Activated CD4-positive, alpha-beta memory T cell treated with anti-CD3 and anti-CD28 coated beads for 36 hours (primary cell): Measurements from ENCODE around the gene CLNK. TPM values are rescaled to one million over a fixed set of nuclear protein-coding genes. Genes with fewer than 3 reads are reported as not detected.

Experiments used
- CTCF ChIA-PET: fragments of 350-600 bp; sonication (Branson Sonifier 250); formaldehyde crosslinking; loops from one replicate; lab custom pipeline; 2021; ENCODE audit warnings: antibody characterized with exemption, inconsistent platforms; lab: Charles Lee
- POLR2A ChIA-PET: fragments of 350-600 bp; sonication (Branson Sonifier 250); formaldehyde crosslinking; loops from one replicate; lab custom pipeline; 2021; ENCODE audit warnings: antibody characterized with exemption; lab: Charles Lee
- DNase-seq: peaks from one replicate; pipeline ENCODE4 v3.0.0-alpha.2; 2020
- H3K27ac Mint-ChIP-seq: one replicate; pipeline ENCODE4 v1.8.0; 2021; ENCODE audit warnings: mixed read lengths
- H3K27me3 Mint-ChIP-seq: one replicate; pipeline ENCODE4 v1.8.0; 2021; ENCODE audit warnings: mixed read lengths
- H3K36me3 Mint-ChIP-seq: one replicate; pipeline ENCODE4 v1.8.0; 2021; ENCODE audit warnings: mixed read lengths
- H3K4me1 Mint-ChIP-seq: one replicate; pipeline ENCODE4 v1.8.0; 2021; ENCODE audit warnings: low read depth, mixed read lengths
- H3K4me3 Mint-ChIP-seq: one replicate; pipeline ENCODE4 v1.8.0; 2021; ENCODE audit warnings: mild to moderate bottlenecking, mixed read lengths
- H3K9me3 Mint-ChIP-seq: one replicate; pipeline ENCODE4 v1.8.0; 2021; ENCODE audit warnings: mixed read lengths
- intact Hi-C: fragments of 100-400 bp; cut with micrococcal nuclease; formaldehyde crosslinking; loops from one replicate; pipeline ENCODE4 v1.15.1; 2023
- total RNA-seq, 2 experiments: library from RNA; stranded (reverse); gene quantifications; one replicate each; pipeline ENCODE4 v1.2.3, GENCODE V29; 2021

CLNK gene
- total RNA-seq, 2 experiments from 2014 or later: not detected

GRCh38 chr4:10672379-10672778 is 12.2 kb downstream of the CLNK start:
- no peaks in the 10 kb centered on the region for H3K27me3 Mint-ChIP-seq
- no peaks in the 10 kb centered on the region for H3K9me3 Mint-ChIP-seq
- CTCF ChIA-PET: no interaction called here
- POLR2A ChIA-PET: no interaction called here
- no peak overlapping the region for H3K27ac Mint-ChIP-seq
- H3K36me3 Mint-ChIP-seq: no peaks in the 10 kb centered on the region
- no peak overlapping the region for H3K4me3 Mint-ChIP-seq
- intact Hi-C loops: loop anchor here (5.0 kb wide), 1 partner anchor 60 kb away; no protein-coding TSS in a partner anchor
- DNase-seq: no peak
- H3K4me1 Mint-ChIP-seq: peaks cover 6% of the 10 kb centered on the region

- Mint-ChIP-seq H3K27me3 (no peaks in the 10 kb centered on the region), H3K27ac (no peak overlapping the region), H3K36me3 (no peaks in the 10 kb centered on the region), H3K4me3 (no peak overlapping the region), H3K9me3 (no peaks in the 10 kb centered on the region), H3K4me1 (peaks cover 6% of the 10 kb centered on the region)
- intact Hi-C loops: loop anchor here (5.0 kb wide), 1 partner anchor 61 kb away; no protein-coding TSS in a partner anchor
- POLR2A ChIA-PET: no interaction called here
- DNase-seq: no peak
- CTCF ChIA-PET: interaction anchor here (0.7 kb wide), 1 partner anchor 10 kb away, joined by 4 read pairs; no protein-coding TSS in a partner anchor
These were observed 12.8 kb downstream of the CLNK start for GRCh38 chr4:10671799-10672198.

- H3K36me3 Mint-ChIP-seq: no peaks in the 10 kb centered on the region
- intact Hi-C loops: loop anchor here (5.0 kb wide), 1 partner anchor 61 kb away; no protein-coding TSS in a partner anchor
- no peaks in the 10 kb centered on the region for H3K9me3 Mint-ChIP-seq
- H3K4me1 Mint-ChIP-seq: peaks cover 6% of the 10 kb centered on the region
- POLR2A ChIA-PET: no interaction called here
- H3K4me3 Mint-ChIP-seq: no peak overlapping the region
- no peaks in the 10 kb centered on the region for H3K27me3 Mint-ChIP-seq
- CTCF ChIA-PET: interaction anchor here (0.7 kb wide), 1 partner anchor 10 kb away, joined by 4 read pairs; no protein-coding TSS in a partner anchor
- no peak for DNase-seq
- H3K27ac Mint-ChIP-seq: peak overlapping the region; percentile 18
These were observed 13.2 kb downstream of the CLNK start for GRCh38 chr4:10671366-10671765.

- no peak for DNase-seq
- Mint-ChIP-seq H3K27me3 (no peaks in the 10 kb centered on the region), H3K36me3 (no peaks in the 10 kb centered on the region), H3K9me3 (no peaks in the 10 kb centered on the region), H3K4me1 (peaks cover 6% of the 10 kb centered on the region), H3K4me3 (no peak overlapping the region), H3K27ac (no peak overlapping the region)
- intact Hi-C loops: loop anchor here (5.0 kb wide), 1 partner anchor 62 kb away; no protein-coding TSS in a partner anchor
- CTCF ChIA-PET: no interaction called here
- POLR2A ChIA-PET: no interaction called here
These were observed 14.2 kb downstream of the CLNK start for GRCh38 chr4:10670321-10670720.

GRCh38 chr4:10667701-10668326 is 16.8 kb downstream of the CLNK start:
- CTCF ChIA-PET: no interaction called here
- peaks cover 4% of the 10 kb centered on the region for H3K27me3 Mint-ChIP-seq
- DNase-seq: no peak
- intact Hi-C loops: no loop called here
- H3K9me3 Mint-ChIP-seq: no peaks in the 10 kb centered on the region
- H3K4me1 Mint-ChIP-seq: peaks cover 6% of the 10 kb centered on the region
- POLR2A ChIA-PET: no interaction called here
- no peaks in the 10 kb centered on the region for H3K36me3 Mint-ChIP-seq
- no peak overlapping the region for H3K27ac Mint-ChIP-seq
- H3K4me3 Mint-ChIP-seq: no peak overlapping the region

GRCh38 chr4:10666616-10667015 is 18.0 kb downstream of the CLNK start:
- ChIA-PET POLR2A (no interaction called here), CTCF (no interaction called here)
- intact Hi-C loops: no loop called here
- Mint-ChIP-seq H3K27ac (no peak overlapping the region), H3K4me3 (no peak overlapping the region), H3K4me1 (peaks cover 3% of the 10 kb centered on the region), H3K9me3 (no peaks in the 10 kb centered on the region), H3K36me3 (no peaks in the 10 kb centered on the region), H3K27me3 (peaks cover 4% of the 10 kb centered on the region)
- DNase-seq: no peak

- Mint-ChIP-seq H3K27ac (no peak overlapping the region), H3K4me1 (no peaks in the 10 kb centered on the region), H3K36me3 (no peaks in the 10 kb centered on the region), H3K9me3 (no peaks in the 10 kb centered on the region), H3K4me3 (no peak overlapping the region), H3K27me3 (peaks cover 4% of the 10 kb centered on the region)
- ChIA-PET POLR2A (no interaction called here), CTCF (no interaction called here)
- DNase-seq: no peak
- intact Hi-C loops: no loop called here
These were observed 20.2 kb downstream of the CLNK start for GRCh38 chr4:10664408-10664807.

GRCh38 chr4:10662937-10663336 is 21.6 kb downstream of the CLNK start:
- no peaks in the 10 kb centered on the region for H3K9me3 Mint-ChIP-seq
- CTCF ChIA-PET: no interaction called here
- H3K27ac Mint-ChIP-seq: no peak overlapping the region
- intact Hi-C loops: no loop called here
- no peaks in the 10 kb centered on the region for H3K36me3 Mint-ChIP-seq
- peaks cover 8% of the 10 kb centered on the region for H3K27me3 Mint-ChIP-seq
- H3K4me1 Mint-ChIP-seq: peaks cover 5% of the 10 kb centered on the region
- no peak overlapping the region for H3K4me3 Mint-ChIP-seq
- POLR2A ChIA-PET: no interaction called here
- DNase-seq: no peak

GRCh38 chr4:10661047-10661446 is 23.5 kb downstream of the CLNK start:
- peaks cover 15% of the 10 kb centered on the region for H3K4me1 Mint-ChIP-seq
- DNase-seq: no peak
- ChIA-PET CTCF (interaction anchor here (0.5 kb wide), 1 partner anchor 10 kb away, joined by 4 read pairs; no protein-coding TSS in a partner anchor), POLR2A (no interaction called here)
- H3K36me3 Mint-ChIP-seq: no peaks in the 10 kb centered on the region
- H3K9me3 Mint-ChIP-seq: no peaks in the 10 kb centered on the region
- H3K27me3 Mint-ChIP-seq: peaks cover 8% of the 10 kb centered on the region
- intact Hi-C loops: no loop called here
- no peak overlapping the region for H3K27ac Mint-ChIP-seq
- H3K4me3 Mint-ChIP-seq: no peak overlapping the region

- Mint-ChIP-seq H3K36me3 (no peaks in the 10 kb centered on the region), H3K4me3 (no peak overlapping the region), H3K27me3 (peaks cover 7% of the 10 kb centered on the region), H3K4me1 (peaks cover 24% of the 10 kb centered on the region), H3K27ac (no peak overlapping the region), H3K9me3 (no peaks in the 10 kb centered on the region)
- intact Hi-C loops: loop anchor here (5.0 kb wide), 4 partner anchors 58 to 477 kb away; no protein-coding TSS in a partner anchor
- DNase-seq: no peak
- POLR2A ChIA-PET: no interaction called here
- CTCF ChIA-PET: no interaction called here
These were observed 25.3 kb downstream of the CLNK start for GRCh38 chr4:10659251-10659650.

GRCh38 chr4:10656988-10657387 is 27.6 kb downstream of the CLNK start:
- Mint-ChIP-seq H3K4me3 (no peak overlapping the region), H3K27me3 (peaks cover 8% of the 10 kb centered on the region), H3K36me3 (no peaks in the 10 kb centered on the region), H3K9me3 (no peaks in the 10 kb centered on the region), H3K4me1 (peaks cover 24% of the 10 kb centered on the region), H3K27ac (no peak overlapping the region)
- intact Hi-C loops: loop anchor here (5.0 kb wide), 4 partner anchors 60 to 475 kb away; no protein-coding TSS in a partner anchor
- POLR2A ChIA-PET: no interaction called here
- CTCF ChIA-PET: no interaction called here
- no peak for DNase-seq

GRCh38 chr4:10656420-10656819 is 28.1 kb downstream of the CLNK start:
- intact Hi-C loops: loop anchor here (5.0 kb wide), 4 partner anchors 61 to 474 kb away; no protein-coding TSS in a partner anchor
- peaks cover 24% of the 10 kb centered on the region for H3K4me1 Mint-ChIP-seq
- POLR2A ChIA-PET: no interaction called here
- no peak for DNase-seq
- H3K36me3 Mint-ChIP-seq: no peaks in the 10 kb centered on the region
- no peak overlapping the region for H3K27ac Mint-ChIP-seq
- CTCF ChIA-PET: interaction anchor here (0.9 kb wide), 1 partner anchor 103 kb away, joined by 3 read pairs; no protein-coding TSS in a partner anchor
- H3K27me3 Mint-ChIP-seq: peaks cover 8% of the 10 kb centered on the region
- H3K4me3 Mint-ChIP-seq: no peak overlapping the region
- no peaks in the 10 kb centered on the region for H3K9me3 Mint-ChIP-seq
